PC-9 (cell line): ENCODE measurements around the gene GANAB.

ENCODE experiments used
- EZH2 ChIP-seq: fragments of 200-600 bp; sonication (generic); IDR thresholded peaks from 2 replicates; pipeline ENCODE4 v1.8.0; 2017; ENCODE audit warnings: antibody characterized with exemption, low read depth
- TF ChIP-seq, protein P1 (sequence below): fragments of 200-600 bp; sonication (generic); conservative IDR thresholded peaks from 2 replicates; pipeline ENCODE4 v1.6.1; 2017; ENCODE audit warnings: mixed run types, antibody characterized with exemption, mild to moderate bottlenecking, moderate library complexity

DNA sequence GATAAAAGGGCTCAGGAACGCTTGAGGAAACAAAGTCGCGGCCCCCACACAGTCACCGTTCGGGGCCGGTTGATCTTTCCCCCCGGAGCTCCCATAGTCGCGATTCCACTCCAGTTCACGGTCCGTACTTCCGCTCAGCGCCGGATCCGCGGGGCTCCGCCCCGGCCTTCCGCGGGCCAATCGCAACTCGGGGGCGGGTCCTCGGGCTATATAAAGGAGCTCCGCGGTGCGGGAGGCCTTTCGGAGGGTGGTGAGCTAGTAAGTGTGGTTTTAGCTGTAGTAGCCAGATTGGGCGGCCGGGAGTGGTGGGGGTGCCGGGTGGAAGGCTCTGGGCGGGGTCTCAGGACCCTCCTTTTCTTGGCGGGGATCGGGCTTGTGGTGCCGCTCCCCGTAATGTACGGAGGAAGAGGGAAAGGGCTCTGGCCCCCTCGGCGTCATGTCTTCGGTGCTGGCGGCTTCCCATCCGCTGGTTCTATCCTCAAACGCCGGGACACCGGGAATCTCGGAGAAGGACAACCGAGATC is 18.7 kb upstream of the GANAB start, which contains the start of the genes C11orf98 and CSKMT:
- TF ChIP-seq, protein P1, sequence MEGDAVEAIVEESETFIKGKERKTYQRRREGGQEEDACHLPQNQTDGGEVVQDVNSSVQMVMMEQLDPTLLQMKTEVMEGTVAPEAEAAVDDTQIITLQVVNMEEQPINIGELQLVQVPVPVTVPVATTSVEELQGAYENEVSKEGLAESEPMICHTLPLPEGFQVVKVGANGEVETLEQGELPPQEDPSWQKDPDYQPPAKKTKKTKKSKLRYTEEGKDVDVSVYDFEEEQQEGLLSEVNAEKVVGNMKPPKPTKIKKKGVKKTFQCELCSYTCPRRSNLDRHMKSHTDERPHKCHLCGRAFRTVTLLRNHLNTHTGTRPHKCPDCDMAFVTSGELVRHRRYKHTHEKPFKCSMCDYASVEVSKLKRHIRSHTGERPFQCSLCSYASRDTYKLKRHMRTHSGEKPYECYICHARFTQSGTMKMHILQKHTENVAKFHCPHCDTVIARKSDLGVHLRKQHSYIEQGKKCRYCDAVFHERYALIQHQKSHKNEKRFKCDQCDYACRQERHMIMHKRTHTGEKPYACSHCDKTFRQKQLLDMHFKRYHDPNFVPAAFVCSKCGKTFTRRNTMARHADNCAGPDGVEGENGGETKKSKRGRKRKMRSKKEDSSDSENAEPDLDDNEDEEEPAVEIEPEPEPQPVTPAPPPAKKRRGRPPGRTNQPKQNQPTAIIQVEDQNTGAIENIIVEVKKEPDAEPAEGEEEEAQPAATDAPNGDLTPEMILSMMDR: no peak
- no peak for TF ChIP-seq EZH2
